NCI-H524 treated with DMSO at 0.1 percent for 48 hours (cell line): ENCODE data around the gene SLCO1A2.

Experiments
- DNase-seq: peaks from one replicate; lab custom pipeline; 2025; lab: John Stamatoyannopoulos, UW

Gene SLCO1A2

GRCh38 chr12:21330682-21331253 is 3.9 kb downstream of the SLCO1A2 start:
- DNase-seq: no peak

- DNase-seq: no peak
Measured at GRCh38 chr12:21328578-21328977, 6.1 kb downstream of the SLCO1A2 start.

- DNase-seq: no peak
Measured at GRCh38 chr12:21324551-21324950, 10.2 kb downstream of the SLCO1A2 start.

- no peak for DNase-seq
Measured at GRCh38 chr12:21323736-21324135, 11.0 kb downstream of the SLCO1A2 start.

- no peak for DNase-seq
Measured at GRCh38 chr12:21308785-21309184, 25.9 kb downstream of the SLCO1A2 start.

- DNase-seq: no peak
Measured at GRCh38 chr12:21305661-21306060, 29.1 kb downstream of the SLCO1A2 start.

GRCh38 chr12:21300632-21301031 is 34.1 kb downstream of the SLCO1A2 start:
- no peak for DNase-seq

- no peak for DNase-seq
Measured at GRCh38 chr12:21296751-21297406, 37.8 kb downstream of the SLCO1A2 start.

- no peak for DNase-seq
Measured at GRCh38 chr12:21296348-21296747, 38.4 kb downstream of the SLCO1A2 start.

- DNase-seq: no peak
Measured at GRCh38 chr12:21294176-21294575, 40.5 kb downstream of the SLCO1A2 start.

- no peak for DNase-seq
Measured at GRCh38 chr12:21292111-21292510, 42.6 kb downstream of the SLCO1A2 start.

GRCh38 chr12:21289698-21290097 is 45.0 kb downstream of the SLCO1A2 start:
- DNase-seq: no peak

GRCh38 chr12:21276826-21277225 is 57.9 kb downstream of the SLCO1A2 start:
- no peak for DNase-seq

- no peak for DNase-seq
Measured at GRCh38 chr12:21265932-21266331, 68.8 kb downstream of the SLCO1A2 start.

- no peak for DNase-seq
Measured at GRCh38 chr12:21264232-21264631, 70.5 kb downstream of the SLCO1A2 start.

GRCh38 chr12:21257172-21257571 is 77.5 kb downstream of the SLCO1A2 start:
- no peak for DNase-seq

- DNase-seq: no peak
Measured at GRCh38 chr12:21252070-21252469, 82.6 kb downstream of the SLCO1A2 start.

- no peak for DNase-seq
Measured at GRCh38 chr12:21248679-21249078, 86.0 kb downstream of the SLCO1A2 start.

- DNase-seq: no peak
Measured at GRCh38 chr12:21239866-21240265, 94.9 kb downstream of the SLCO1A2 start.

- DNase-seq: no peak
Measured at GRCh38 chr12:21234395-21234794, 100.3 kb downstream of the SLCO1A2 start.

- no peak for DNase-seq
Measured at GRCh38 chr12:21223930-21224329, 110.8 kb downstream of the SLCO1A2 start.

GRCh38 chr12:21221778-21222177 is 112.9 kb downstream of the SLCO1A2 start:
- DNase-seq: no peak

GRCh38 chr12:21221072-21221471 is 113.6 kb downstream of the SLCO1A2 start:
- DNase-seq: no peak

- no peak for DNase-seq
Measured at GRCh38 chr12:21220266-21220665, 114.5 kb downstream of the SLCO1A2 start.
